K562 (cell line): ENCODE measurements around the gene WDR81. TPM values are rescaled to one million over a fixed set of nuclear protein-coding genes. Genes with fewer than 3 reads are reported as not detected.

Source experiments
- ATF6 ChIP-seq: sonication (generic); formaldehyde crosslinking; IDR thresholded peaks from 2 replicates; pipeline ENCODE4 v1.4.0; 2020; ENCODE audit warnings: mild to moderate bottlenecking, missing genetic modification reagents
- CHD7 ChIP-seq: fragments of 200-600 bp; sonication (generic); IDR thresholded peaks from one replicate; pipeline ENCODE4 v1.6.1; 2012; ENCODE audit warnings: mild to moderate bottlenecking, low read depth, low read length, inconsistent platforms
- MXI1 ChIP-seq: IDR thresholded peaks from 2 replicates; pipeline ENCODE4 v1.6.1; 2011; ENCODE audit warnings: low read depth, mild to moderate bottlenecking, improper control_type of control experiment, low read length
- MYC ChIP-seq, 2 experiments: fragments of 250-450 bp in 1 of 2; sonication (Bioruptor Pico) in 1 of 2; IDR thresholded peaks; 2 replicates each; pipeline versions ENCODE4 v1.5.1 to v1.6.1; 2012 to 2021; ENCODE audit warnings: low read depth in 2 of 2, borderline replicate concordance in 1 of 2, improper control_type of control experiment in 1 of 2, low read length in 1 of 2, mild to moderate bottlenecking in 1 of 2, moderate library complexity in 1 of 2
- ZC3H11A ChIP-seq: IDR thresholded peaks from 2 replicates; pipeline ENCODE4 v1.6.1; 2012; ENCODE audit warnings: low read depth, low read length, improper control_type of control experiment
- ZNF121 ChIP-seq: sonication (generic); formaldehyde crosslinking; conservative IDR thresholded peaks from 2 replicates; pipeline ENCODE4 v1.8.0; 2022; ENCODE audit warnings: missing genetic modification reagents
- ZNF449 ChIP-seq: fragments of 250-450 bp; sonication (Bioruptor Pico); IDR thresholded peaks from 2 replicates; pipeline ENCODE4 v1.8.0; 2022; ENCODE audit warnings: moderate library complexity, mild to moderate bottlenecking, inconsistent platforms
- ZNF655 ChIP-seq: fragments of 250-450 bp; sonication (Bioruptor Pico); IDR thresholded peaks from 2 replicates; pipeline ENCODE4 v1.5.0; 2021
- polyA plus RNA-seq, 8 experiments: library from polyadenylated mRNA; depleted of rRNA in 4 of 8; stranded (reverse) in 5 of 8; unstranded in 3 of 8; fragments of >200 nt; fragmentation: Nextera tagmentation in 2 of 8; fragmentation: Illumina TruSeq in 1 of 8; extraction: Ambion mirVana in 2 of 8; extraction: Trizol in 1 of 8; gene quantifications; 2 replicates each; pipeline versions ENCODE4 v1.2.1 to v1.2.3, GENCODE V29; 2011 to 2014; ENCODE audit warnings: inconsistent platforms in 1 of 8, missing spikeins in 1 of 8
- total RNA-seq, 7 experiments: library from RNA; depleted of rRNA in 6 of 7; stranded (reverse); fragments of >200 nt in 6 of 7; fragmentation: Illumina TruSeq in 2 of 7; extraction: Trizol in 2 of 7; gene quantifications; 2 replicates each; pipeline versions ENCODE4 v1.2.1 to v1.2.3, GENCODE V29; 2011 to 2021; ENCODE audit warnings: low replicate concordance in 1 of 7

WDR81 gene
- total and polyA plus RNA-seq, 9 of the 15 experiments (the other 6 are each of a cell fraction or from before 2014, with no cell fraction given), result 0.01 to 17.1 (median 3.3) TPM

GRCh38 chr17:1762901-1763898 is 38.7 kb downstream of the WDR81 start (continued):
- TF ChIP-seq CHD7, result no peak
- TF ChIP-seq ZNF121 (CRISPR knock-in tag), result no peak
- TF ChIP-seq ATF6 (CRISPR knock-in tag), result peak; percentile 40; the same call in 1 of the 2 replicates
- peak; percentile 54; the same call in 1 of the 2 replicates for TF ChIP-seq MXI1
- TF ChIP-seq MYC (IDR thresholded peaks at IDR 0.05; ENCODE audit: low read depth, low read length), result peak; percentile 86
- no peak for TF ChIP-seq MYC (CRISPR knock-in tag; IDR thresholded peaks at IDR 0.05; ENCODE audit: borderline replicate concordance, low read depth)
- TF ChIP-seq ZC3H11A, result no peak
- 0 out of 2 replicates have a peak, but pooled peaks have one; percentile 6 for TF ChIP-seq ZNF449 (CRISPR knock-in tag)
- no peak for TF ChIP-seq ZNF655
